Measurements from ENCODE around the gene NTNG1.

The NTNG1 gene

GRCh38 chr1:107198561-107198960 is 57.7 kb downstream of the NTNG1 start:
- Histone ChIP-seq H3K9me3 (ENCODE audit: control insufficient read depth, insufficient read depth, low read depth, low read length) (peaks cover 15% of the 10 kb centered on the region), H3K9ac (ENCODE audit: low read length) (no peak overlapping the region), H3K27me3 (ENCODE audit: control insufficient read depth, insufficient read depth, low read length) (no peaks in the 10 kb centered on the region), H3K4me1 (ENCODE audit: control insufficient read depth, insufficient read depth, low read length) (peaks cover 22% of the 10 kb centered on the region; the same call in 1 of the 2 replicates), H3K4me3 (ENCODE audit: low read depth, low read length) (no peak overlapping the region), H3K27ac (ENCODE audit: low read depth, low read length) (no peak overlapping the region), H3K36me3 (ENCODE audit: control insufficient read depth, insufficient read depth, low read length) (no peaks in the 10 kb centered on the region)

DNA sequence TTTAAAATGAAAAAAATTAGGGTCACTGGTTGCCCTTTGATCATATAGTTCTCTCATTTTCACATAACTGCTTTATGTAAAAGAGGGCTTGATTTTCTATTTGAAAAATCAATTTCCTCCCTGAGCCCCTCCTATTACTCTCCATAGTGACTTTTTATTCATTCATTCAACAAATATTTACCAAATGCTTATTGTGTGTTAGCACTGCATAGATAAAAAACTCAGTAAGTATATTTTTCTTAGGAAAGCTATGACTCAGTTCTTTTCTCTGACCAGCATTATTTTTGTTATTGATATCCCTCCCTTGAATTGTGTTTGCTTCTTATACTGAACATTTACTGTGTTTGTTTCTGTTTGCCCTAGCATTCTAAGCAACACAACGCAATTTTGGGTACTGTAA is 59.8 kb downstream of the NTNG1 start:
- no peaks in the 10 kb centered on the region for H3K36me3 ChIP-seq (ENCODE audit: control insufficient read depth, insufficient read depth, low read length)
- peaks cover 15% of the 10 kb centered on the region for H3K9me3 ChIP-seq (ENCODE audit: control insufficient read depth, insufficient read depth, low read depth, low read length)
- no peaks in the 10 kb centered on the region for H3K27me3 ChIP-seq (ENCODE audit: control insufficient read depth, insufficient read depth, low read length)
- H3K27ac ChIP-seq (ENCODE audit: low read depth, low read length): no peak overlapping the region
- H3K4me3 ChIP-seq (ENCODE audit: low read depth, low read length): no peak overlapping the region
- peaks cover 4% of the 10 kb centered on the region; the same call in 1 of the 2 replicates for H3K4me1 ChIP-seq (ENCODE audit: control insufficient read depth, insufficient read depth, low read length)
- no peak overlapping the region for H3K9ac ChIP-seq (ENCODE audit: low read length)

- Histone ChIP-seq H3K4me3 (ENCODE audit: low read depth, low read length) (no peak overlapping the region), H3K4me1 (ENCODE audit: control insufficient read depth, insufficient read depth, low read length) (no peaks in the 10 kb centered on the region), H3K27ac (ENCODE audit: low read depth, low read length) (no peak overlapping the region), H3K36me3 (ENCODE audit: control insufficient read depth, insufficient read depth, low read length) (no peaks in the 10 kb centered on the region), H3K27me3 (ENCODE audit: control insufficient read depth, insufficient read depth, low read length) (no peaks in the 10 kb centered on the region), H3K9ac (ENCODE audit: low read length) (no peak overlapping the region), H3K9me3 (ENCODE audit: control insufficient read depth, insufficient read depth, low read depth, low read length) (peaks cover 15% of the 10 kb centered on the region)
Observed at GRCh38 chr1:107202007-107202406, 61.2 kb downstream of the NTNG1 start.

DNA sequence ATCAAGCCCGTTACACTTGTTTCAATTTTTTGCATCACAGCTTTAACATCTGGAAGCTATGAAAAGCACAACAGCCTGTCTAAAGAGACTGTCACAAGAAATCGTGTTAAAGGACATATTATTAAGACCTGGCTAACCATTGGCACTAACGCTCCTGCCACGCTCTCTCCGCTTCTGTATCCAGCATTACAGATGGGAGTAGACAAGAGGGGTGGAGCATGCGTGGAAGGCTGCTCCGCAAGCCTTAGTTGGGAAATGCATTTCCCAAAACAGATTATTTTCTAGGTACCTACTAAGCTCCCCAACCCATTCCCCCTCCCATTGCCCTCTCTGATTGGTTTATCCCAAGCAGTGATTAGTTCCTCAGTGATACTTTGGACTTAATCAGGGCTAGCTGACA is 72.4 kb downstream of the NTNG1 start:
- H3K9ac ChIP-seq (ENCODE audit: low read length): no peak overlapping the region
- H3K27ac ChIP-seq (ENCODE audit: low read depth, low read length): no peak overlapping the region
- H3K9me3 ChIP-seq (ENCODE audit: control insufficient read depth, insufficient read depth, low read depth, low read length): peaks cover 3% of the 10 kb centered on the region; the same call in 1 of the 2 replicates

GRCh38 chr1:107220036-107220435 is 79.2 kb downstream of the NTNG1 start:
- Histone ChIP-seq H3K9ac (ENCODE audit: low read length) (no peak overlapping the region), H3K27me3 (ENCODE audit: control insufficient read depth, insufficient read depth, low read length) (no peaks in the 10 kb centered on the region), H3K27ac (ENCODE audit: low read depth, low read length) (no peak overlapping the region), H3K4me3 (ENCODE audit: low read depth, low read length) (no peak overlapping the region), H3K9me3 (ENCODE audit: control insufficient read depth, insufficient read depth, low read depth, low read length) (no peaks in the 10 kb centered on the region), H3K36me3 (ENCODE audit: control insufficient read depth, insufficient read depth, low read length) (no peaks in the 10 kb centered on the region), H3K4me1 (ENCODE audit: control insufficient read depth, insufficient read depth, low read length) (no peaks in the 10 kb centered on the region; the same call in 1 of the 2 replicates)

More for the DNA sequence above, 72.4 kb downstream of the NTNG1 start:
- Histone ChIP-seq H3K4me3 (ENCODE audit: low read depth, low read length) (no peak overlapping the region), H3K36me3 (ENCODE audit: control insufficient read depth, insufficient read depth, low read length) (no peaks in the 10 kb centered on the region), H3K27me3 (ENCODE audit: control insufficient read depth, insufficient read depth, low read length) (no peaks in the 10 kb centered on the region), H3K4me1 (ENCODE audit: control insufficient read depth, insufficient read depth, low read length) (no peaks in the 10 kb centered on the region)

DNA sequence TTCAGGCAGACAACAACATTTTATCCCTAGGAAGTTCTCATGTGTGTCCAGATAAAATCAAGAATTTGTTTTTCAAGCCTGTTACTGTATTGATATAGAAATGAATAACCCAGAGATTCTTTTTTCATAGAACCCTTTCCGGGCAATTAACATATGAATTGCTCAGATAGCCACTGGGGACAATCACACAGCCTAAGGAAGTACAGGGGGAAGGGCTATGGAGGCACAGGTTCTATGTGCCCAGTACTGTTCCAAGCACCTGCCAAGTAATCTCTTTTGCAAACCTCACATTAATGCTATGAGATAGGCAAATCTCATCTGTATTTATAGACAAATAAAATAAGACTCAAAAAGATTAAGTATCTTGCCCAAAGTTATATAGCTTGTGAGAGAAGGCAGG is 84.9 kb downstream of the NTNG1 start:
- H3K27ac ChIP-seq (ENCODE audit: low read depth, low read length): no peak overlapping the region
- no peaks in the 10 kb centered on the region for H3K27me3 ChIP-seq (ENCODE audit: control insufficient read depth, insufficient read depth, low read length)
- no peaks in the 10 kb centered on the region for H3K9me3 ChIP-seq (ENCODE audit: control insufficient read depth, insufficient read depth, low read depth, low read length)
- no peaks in the 10 kb centered on the region for H3K36me3 ChIP-seq (ENCODE audit: control insufficient read depth, insufficient read depth, low read length)
- H3K4me3 ChIP-seq (ENCODE audit: low read depth, low read length): no peak overlapping the region
- peaks cover 24% of the 10 kb centered on the region for H3K4me1 ChIP-seq (ENCODE audit: control insufficient read depth, insufficient read depth, low read length)
- no peak overlapping the region for H3K9ac ChIP-seq (ENCODE audit: low read length)

DNA sequence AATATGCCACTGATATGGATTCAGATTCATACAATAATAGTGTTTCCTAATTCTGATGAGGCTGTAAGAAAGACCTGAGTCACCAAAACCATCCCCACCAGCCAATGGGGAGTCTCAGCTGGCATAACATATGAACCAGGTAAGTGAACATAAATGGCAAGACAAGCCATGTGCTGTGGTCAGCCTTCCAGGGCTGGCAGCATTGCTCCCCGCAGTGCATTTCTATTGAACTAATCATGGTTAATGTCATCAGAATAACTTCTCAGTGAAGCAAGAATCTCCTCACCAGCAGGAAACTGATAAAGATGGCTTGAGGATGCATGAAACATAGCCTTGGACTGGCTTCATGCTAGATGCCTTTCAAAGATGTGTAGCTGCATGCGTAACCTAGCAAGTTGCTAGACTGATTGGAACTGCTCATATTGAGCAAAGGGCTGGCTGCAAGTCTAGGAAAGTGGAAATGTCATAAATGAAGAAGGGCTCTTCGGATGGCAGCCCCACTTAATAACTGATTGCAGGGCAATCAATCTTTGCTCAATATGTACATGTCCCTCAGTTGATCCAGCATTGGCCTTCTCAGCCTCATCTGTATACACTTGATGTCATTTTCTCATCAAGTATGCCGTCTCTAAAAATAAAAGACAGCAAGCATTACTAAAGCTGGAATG is 88.0 kb downstream of the NTNG1 start:
- Histone ChIP-seq H3K4me3 (ENCODE audit: low read depth, low read length) (no peak overlapping the region), H3K4me1 (ENCODE audit: control insufficient read depth, insufficient read depth, low read length) (peaks cover 24% of the 10 kb centered on the region)

DNA sequence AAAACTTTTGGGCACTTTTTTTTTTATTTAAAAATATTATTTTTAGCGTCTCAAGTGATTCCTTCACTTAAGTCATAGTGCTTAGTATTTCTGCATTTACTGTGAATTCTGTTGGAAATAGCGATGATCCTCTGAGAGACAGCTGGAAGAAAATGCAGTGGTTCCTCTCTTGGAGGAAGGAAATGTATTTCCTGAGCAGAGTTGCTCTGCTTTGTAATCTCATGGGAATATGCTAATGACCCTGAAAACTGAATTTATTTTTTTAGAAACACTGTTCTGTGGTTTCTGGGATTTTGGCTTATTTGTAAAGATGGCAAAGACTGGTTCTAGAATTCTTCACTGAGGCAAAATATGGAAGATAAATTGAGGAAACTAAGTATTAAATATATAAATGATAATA is 88.9 kb downstream of the NTNG1 start:
- Histone ChIP-seq H3K4me3 (ENCODE audit: low read depth, low read length) (no peak overlapping the region), H3K9me3 (ENCODE audit: control insufficient read depth, insufficient read depth, low read depth, low read length) (no peaks in the 10 kb centered on the region), H3K9ac (ENCODE audit: low read length) (no peak overlapping the region), H3K27me3 (ENCODE audit: control insufficient read depth, insufficient read depth, low read length) (no peaks in the 10 kb centered on the region), H3K27ac (ENCODE audit: low read depth, low read length) (no peak overlapping the region), H3K36me3 (ENCODE audit: control insufficient read depth, insufficient read depth, low read length) (no peaks in the 10 kb centered on the region), H3K4me1 (ENCODE audit: control insufficient read depth, insufficient read depth, low read length) (peaks cover 24% of the 10 kb centered on the region)

More for the DNA sequence above, 88.0 kb downstream of the NTNG1 start:
- Histone ChIP-seq H3K9me3 (ENCODE audit: control insufficient read depth, insufficient read depth, low read depth, low read length) (no peaks in the 10 kb centered on the region), H3K27ac (ENCODE audit: low read depth, low read length) (no peak overlapping the region), H3K9ac (ENCODE audit: low read length) (no peak overlapping the region), H3K36me3 (ENCODE audit: control insufficient read depth, insufficient read depth, low read length) (no peaks in the 10 kb centered on the region), H3K27me3 (ENCODE audit: control insufficient read depth, insufficient read depth, low read length) (no peaks in the 10 kb centered on the region)

DNA sequence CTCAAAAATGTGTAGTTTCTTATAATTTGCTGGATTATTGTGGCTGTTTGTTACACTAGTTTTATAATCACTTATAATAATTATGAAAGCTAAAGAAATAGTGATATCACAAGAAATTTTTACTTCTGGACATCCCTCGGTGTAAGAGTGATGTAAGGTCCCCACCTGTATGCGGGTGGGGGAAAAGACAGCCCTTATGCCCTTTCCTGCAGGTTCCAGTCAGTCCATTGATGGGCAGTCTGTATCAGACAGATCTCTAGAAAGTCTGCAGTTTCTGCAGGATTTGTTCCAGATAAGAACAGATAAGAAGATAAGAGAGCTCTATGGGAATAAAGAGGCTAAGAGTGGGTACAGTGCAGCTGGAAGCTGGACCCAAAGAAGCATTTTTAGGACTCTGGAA is 89.3 kb downstream of the NTNG1 start:
- peaks cover 24% of the 10 kb centered on the region for H3K4me1 ChIP-seq (ENCODE audit: control insufficient read depth, insufficient read depth, low read length)
- H3K36me3 ChIP-seq (ENCODE audit: control insufficient read depth, insufficient read depth, low read length): no peaks in the 10 kb centered on the region
- no peak overlapping the region for H3K27ac ChIP-seq (ENCODE audit: low read depth, low read length)
- H3K9ac ChIP-seq (ENCODE audit: low read length): no peak overlapping the region
- no peaks in the 10 kb centered on the region for H3K9me3 ChIP-seq (ENCODE audit: control insufficient read depth, insufficient read depth, low read depth, low read length)
- no peak overlapping the region for H3K4me3 ChIP-seq (ENCODE audit: low read depth, low read length)
- H3K27me3 ChIP-seq (ENCODE audit: control insufficient read depth, insufficient read depth, low read length): no peaks in the 10 kb centered on the region

GRCh38 chr1:107231291-107231690 is 90.5 kb downstream of the NTNG1 start:
- H3K36me3 ChIP-seq (ENCODE audit: control insufficient read depth, insufficient read depth, low read length): no peaks in the 10 kb centered on the region
- H3K27me3 ChIP-seq (ENCODE audit: control insufficient read depth, insufficient read depth, low read length): no peaks in the 10 kb centered on the region
- H3K4me1 ChIP-seq (ENCODE audit: control insufficient read depth, insufficient read depth, low read length): peaks cover 14% of the 10 kb centered on the region
- H3K9me3 ChIP-seq (ENCODE audit: control insufficient read depth, insufficient read depth, low read depth, low read length): peaks cover 8% of the 10 kb centered on the region
- no peak overlapping the region for H3K27ac ChIP-seq (ENCODE audit: low read depth, low read length)
- no peak overlapping the region for H3K4me3 ChIP-seq (ENCODE audit: low read depth, low read length)
- H3K9ac ChIP-seq (ENCODE audit: low read length): no peak overlapping the region

GRCh38 chr1:107232426-107232825 is 91.6 kb downstream of the NTNG1 start:
- Histone ChIP-seq H3K9me3 (ENCODE audit: control insufficient read depth, insufficient read depth, low read depth, low read length) (peaks cover 19% of the 10 kb centered on the region), H3K4me3 (ENCODE audit: low read depth, low read length) (no peak overlapping the region), H3K27ac (ENCODE audit: low read depth, low read length) (no peak overlapping the region), H3K27me3 (ENCODE audit: control insufficient read depth, insufficient read depth, low read length) (no peaks in the 10 kb centered on the region), H3K36me3 (ENCODE audit: control insufficient read depth, insufficient read depth, low read length) (no peaks in the 10 kb centered on the region), H3K9ac (ENCODE audit: low read length) (no peak overlapping the region), H3K4me1 (ENCODE audit: control insufficient read depth, insufficient read depth, low read length) (peaks cover 3% of the 10 kb centered on the region; the same call in 1 of the 2 replicates)
